NCI-H446 (cell line): ENCODE measurements around the gene NEDD4L.

Source experiments
- DNase-seq, 2 experiments: peaks; one replicate each; lab custom pipeline; 2025; lab: John Stamatoyannopoulos, UW

Gene NEDD4L

GRCh38 chr18:58095655-58096054 is 51.6 kb downstream of the NEDD4L start:
- no peak for DNase-seq

DNA sequence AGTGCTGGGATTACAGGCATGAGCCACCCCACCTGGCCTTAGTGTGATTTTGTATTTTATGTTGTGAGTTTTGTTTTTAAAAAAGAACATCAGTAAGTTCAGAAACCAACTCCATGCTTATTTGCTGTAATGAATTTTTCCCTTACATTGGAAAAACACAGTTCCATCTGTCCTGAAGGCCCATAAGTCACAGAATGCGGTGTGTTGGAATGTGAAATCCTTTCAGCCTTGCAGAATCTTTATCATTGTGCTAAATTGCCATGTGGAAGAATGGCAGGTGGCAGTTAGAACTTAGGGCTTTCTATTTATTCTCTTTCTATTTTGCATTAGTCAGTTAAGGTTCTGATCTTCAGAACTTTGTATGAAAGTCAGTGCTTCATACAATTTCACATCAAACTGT is 52.6 kb downstream of the NEDD4L start:
- DNase-seq, result no peak

DNA sequence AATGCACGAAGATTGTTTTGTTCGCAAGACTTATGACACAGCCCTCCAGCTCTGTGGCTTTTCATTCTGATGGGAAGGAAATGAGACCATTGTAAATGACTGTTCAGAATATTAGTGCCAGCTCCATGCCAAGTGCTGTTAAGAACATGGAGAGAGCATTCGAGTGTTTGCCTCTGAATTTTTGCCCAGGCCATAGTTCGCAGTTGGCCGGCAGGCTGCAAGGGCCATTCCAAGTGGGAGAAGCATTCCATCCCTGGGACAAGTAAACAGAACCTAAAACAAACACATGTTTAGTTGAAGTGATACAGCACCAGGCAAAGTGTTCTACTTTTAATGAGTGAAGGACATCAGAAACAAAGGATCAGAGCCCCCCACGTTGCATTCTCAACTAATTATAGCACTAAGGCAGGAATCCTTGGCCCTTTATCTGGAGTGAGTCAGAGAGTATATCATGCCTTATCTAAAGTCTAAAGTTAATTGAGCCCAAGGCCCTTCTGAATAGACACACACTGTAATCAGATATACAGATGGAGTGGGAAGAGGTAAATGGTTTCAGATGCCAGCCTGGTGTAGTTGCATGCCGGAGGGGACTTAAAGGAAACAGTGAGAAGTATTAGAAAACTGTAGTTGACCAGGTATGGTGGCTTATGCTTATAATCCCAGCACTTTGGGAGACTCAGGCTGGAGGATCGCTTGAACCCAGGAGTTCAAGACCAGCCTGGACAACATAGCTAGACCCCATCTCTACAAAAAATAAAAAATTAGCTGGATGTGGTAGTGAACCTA is 53.3 kb downstream of the NEDD4L start:
- no peak for DNase-seq

DNA sequence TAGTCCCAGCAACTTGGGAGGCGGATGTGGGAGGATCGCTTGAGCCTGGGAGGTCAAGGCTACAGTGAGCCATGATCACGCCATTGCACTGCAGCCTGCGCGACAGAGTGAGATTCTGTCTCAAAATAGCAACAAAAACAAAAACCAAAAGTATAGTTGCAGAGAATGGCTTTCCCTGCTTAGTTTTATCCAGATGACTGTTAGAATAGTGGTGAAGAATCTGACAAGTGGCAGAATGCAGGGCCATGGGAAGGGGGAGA is 53.8 kb downstream of the NEDD4L start:
- no peak for DNase-seq

- no peak for DNase-seq
These were observed 54.7 kb downstream of the NEDD4L start for GRCh38 chr18:58098706-58099105.

DNA sequence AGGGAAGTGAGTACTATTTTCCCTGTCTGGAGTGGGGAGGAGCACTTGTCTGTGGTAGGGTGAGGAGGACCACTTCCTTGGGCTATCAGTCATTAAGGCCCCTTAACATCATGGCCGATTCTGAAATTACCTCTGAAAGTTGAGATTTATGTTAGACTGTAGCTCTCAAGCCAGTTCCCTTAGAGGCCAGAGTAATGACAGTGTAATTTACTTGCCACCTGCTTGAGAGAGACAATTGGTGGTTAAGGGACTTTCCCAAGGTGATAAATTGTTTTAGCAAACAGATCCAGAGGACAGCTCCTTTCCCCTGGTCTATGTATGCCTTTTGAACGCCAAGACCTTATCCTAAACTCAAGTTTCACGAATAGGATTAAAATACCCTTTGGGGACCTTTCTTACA is 56.1 kb downstream of the NEDD4L start:
- DNase-seq, result no peak

GRCh38 chr18:58101291-58101794 is 57.3 kb downstream of the NEDD4L start:
- DNase-seq, result no peak

DNA sequence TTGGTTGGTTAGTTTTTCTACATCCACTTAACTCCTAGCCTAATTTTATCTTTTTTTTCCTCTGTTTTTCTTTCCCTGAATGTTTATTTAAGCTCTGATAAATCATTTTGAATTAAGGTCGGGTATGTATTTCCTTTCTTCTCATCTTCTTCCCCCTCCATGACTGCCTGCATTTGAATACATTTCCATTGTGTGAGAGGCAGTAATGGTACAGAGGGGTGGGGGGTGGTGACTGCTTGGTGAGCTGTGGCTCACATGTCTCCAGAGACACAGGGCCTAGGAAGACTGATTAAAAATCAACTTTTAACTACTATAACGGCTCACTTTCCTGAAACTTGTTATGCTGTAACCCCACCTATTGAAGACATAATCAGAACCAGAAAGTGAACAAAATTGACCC is 58.0 kb downstream of the NEDD4L start:
- DNase-seq, result no peak

GRCh38 chr18:58102875-58103274 is 58.8 kb downstream of the NEDD4L start:
- DNase-seq, result no peak

DNA sequence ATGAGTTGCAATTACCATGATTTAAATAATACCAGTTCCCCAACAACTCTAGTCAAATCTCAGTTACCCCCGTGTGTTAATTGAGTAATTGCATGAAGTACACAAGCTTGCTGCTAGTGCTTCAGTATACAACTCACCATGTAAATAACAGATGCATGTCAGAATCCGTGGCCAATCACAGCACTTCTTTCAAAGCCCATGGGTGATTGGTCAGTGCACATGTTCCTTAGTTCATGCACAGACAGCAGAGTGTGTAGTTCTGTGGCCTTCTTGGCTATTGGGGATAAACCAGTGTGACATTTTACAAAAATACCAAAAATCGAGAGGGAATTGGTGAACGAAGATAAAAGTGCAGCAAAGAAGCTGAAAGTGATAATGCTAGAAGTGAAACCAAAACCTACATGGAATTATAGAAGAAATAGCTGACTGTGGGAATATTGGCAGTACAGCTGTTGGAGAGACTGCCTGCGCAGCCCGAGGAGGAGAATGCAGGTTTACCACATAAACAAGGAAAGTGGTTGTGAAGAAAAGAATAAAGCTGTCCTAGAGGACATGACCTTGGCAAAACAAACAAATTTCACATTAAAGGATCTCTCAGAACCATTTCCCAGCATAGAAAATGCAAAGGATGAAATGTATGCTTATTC is 59.4 kb downstream of the NEDD4L start:
- DNase-seq, result no peak

DNA sequence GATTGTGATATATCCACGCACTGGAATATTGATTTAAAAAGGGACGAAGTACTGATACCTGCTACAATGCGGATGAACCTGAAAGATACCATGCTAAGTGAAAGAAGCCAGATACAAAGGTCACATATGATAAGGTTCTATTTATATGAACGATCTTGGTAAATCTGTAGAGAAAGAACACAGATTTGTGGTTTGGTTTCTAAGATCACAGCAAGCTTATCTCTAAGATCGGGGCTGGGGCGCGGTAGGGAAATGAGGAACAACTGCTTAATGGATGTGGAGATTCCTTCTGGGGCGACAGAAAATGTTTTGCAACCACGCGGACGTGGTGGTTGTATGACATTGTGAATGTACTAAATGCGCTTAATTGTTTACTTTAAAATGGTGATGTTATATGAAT is 60.1 kb downstream of the NEDD4L start:
- DNase-seq, result no peak

GRCh38 chr18:58105206-58105887 is 61.3 kb downstream of the NEDD4L start:
- no peak for DNase-seq

GRCh38 chr18:58105888-58106260 is 61.8 kb downstream of the NEDD4L start:
- DNase-seq, result peak in 1 of 2 experiments; percentile 13

GRCh38 chr18:58106289-58107070 is 62.5 kb downstream of the NEDD4L start:
- DNase-seq, result no peak

- no peak for DNase-seq
These were observed 65.2 kb downstream of the NEDD4L start for GRCh38 chr18:58109256-58109655.

DNA sequence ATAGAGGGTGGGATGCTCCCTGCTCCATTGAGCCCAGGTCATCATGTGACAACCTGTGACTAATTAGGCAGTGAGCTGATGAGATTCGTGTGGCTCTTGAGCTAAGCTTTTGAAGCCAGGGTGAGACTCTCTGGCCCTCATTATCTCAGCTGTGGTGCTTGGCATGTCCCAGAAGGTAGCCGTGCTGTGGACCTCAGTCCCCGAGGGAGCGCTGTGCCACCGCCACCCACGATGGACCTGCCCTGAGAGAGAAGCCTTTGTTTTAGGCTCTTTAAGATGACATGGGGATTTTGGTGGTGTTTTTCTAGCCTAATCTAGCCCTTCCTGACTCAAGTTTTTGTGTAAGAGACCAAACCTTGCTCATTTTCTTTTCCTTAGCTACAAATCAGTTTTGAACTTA is 66.4 kb downstream of the NEDD4L start:
- no peak for DNase-seq

- DNase-seq, result no peak
These were observed 68.1 kb downstream of the NEDD4L start for GRCh38 chr18:58112174-58112573.

- no peak for DNase-seq
These were observed 69.3 kb downstream of the NEDD4L start for GRCh38 chr18:58113337-58113736.

- DNase-seq, result no peak
These were observed 70.7 kb downstream of the NEDD4L start for GRCh38 chr18:58114766-58115165.

- DNase-seq, result no peak
These were observed 72.8 kb downstream of the NEDD4L start for GRCh38 chr18:58116818-58117217.

DNA sequence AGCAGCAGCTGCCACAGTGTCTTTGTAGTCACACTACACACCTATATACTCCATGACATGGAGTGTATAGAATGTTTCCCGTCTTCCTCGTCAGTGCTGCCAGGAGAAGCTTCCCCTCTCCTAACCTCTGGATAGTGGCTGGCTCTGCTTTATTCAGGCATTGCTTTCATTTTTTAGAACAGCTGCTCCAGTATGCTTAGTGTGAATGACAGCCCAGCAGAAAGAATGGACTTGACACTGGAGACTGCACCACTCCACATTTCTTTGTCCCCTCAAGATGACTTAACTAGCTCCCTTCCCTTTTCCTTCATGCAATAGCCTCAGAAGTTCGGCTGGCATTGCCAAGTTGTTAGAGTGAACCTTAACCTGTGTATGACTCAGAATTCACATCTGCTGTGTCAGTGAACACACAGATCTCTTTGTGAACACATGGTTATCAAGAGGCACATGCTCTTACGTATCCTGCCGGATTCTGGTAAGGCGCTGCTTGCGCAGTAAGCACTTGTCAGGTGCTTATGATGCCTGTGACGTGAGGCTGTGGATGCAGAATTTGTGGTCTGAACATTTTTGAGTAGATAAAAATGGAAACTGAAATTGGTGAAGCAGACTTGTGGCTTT is 73.9 kb downstream of the NEDD4L start:
- peak in 1 of 2 experiments; percentile 26 for DNase-seq

DNA sequence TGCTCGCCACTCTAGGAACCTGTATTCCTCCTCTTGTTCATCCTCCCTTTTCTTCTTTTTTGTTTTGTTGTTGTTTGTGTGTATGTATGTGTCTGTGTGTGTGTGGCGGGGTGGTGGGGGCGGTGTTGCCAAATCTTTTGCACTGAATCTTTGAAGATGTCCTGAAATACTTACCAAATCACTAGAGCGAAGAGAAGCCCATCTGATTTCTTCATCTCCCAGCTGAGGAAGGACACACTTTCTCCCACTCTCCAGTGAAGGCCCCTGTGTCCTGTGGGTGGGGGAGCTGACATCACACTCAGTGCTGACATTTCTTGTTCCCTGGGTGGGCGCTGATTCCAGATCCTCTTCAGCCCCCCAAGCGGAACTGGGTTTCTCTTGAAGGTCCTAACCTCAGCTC is 74.5 kb downstream of the NEDD4L start:
- DNase-seq, result no peak
